ENCODE results near the gene ARHGAP22. TPM values are rescaled to one million over a fixed set of nuclear protein-coding genes. Genes with fewer than 3 reads are reported as not detected.
A peak's percentile ranks its signal among the peaks of the same experiment; 100 is the strongest.

The ARHGAP22 gene
- total and polyA plus RNA-seq, 11 donors = 1.1 to 9.5 (median 2.8) TPM

DNA sequence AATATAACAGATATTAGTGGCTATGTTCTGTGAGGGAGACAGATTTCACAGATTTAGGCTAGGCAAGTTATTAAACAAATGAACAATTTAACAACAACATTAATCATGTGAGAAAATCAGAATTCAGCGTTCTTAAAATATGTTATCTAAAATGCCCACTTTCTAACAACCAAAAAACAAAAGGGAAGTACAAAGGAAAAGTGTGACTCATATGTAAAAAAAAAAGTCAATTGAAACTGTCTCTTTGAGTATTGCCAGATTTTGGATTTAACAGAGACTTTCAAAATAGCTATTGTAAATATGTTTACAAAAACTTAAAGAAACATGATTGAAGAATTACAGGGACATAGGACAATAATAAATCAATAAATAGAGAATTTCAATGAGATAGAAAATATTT, 34.8 kb upstream of the ARHGAP22 start:
- Histone ChIP-seq H3K4me3 (no peak overlapping the region), H3K27me3 (no peaks in the 10 kb centered on the region), H3K9me3 (peaks cover 0 to 24% (median 11%) of the 10 kb centered on the region in 12 donors), H3K4me1 (peaks cover 0 to 57% (median 5%) of the 10 kb centered on the region in 12 donors), H3K27ac (peak overlapping the region in 2 of 12 donors; percentile 47 to 81), H3K36me3 (no peaks in the 10 kb centered on the region)
- DNase-seq (no peak), ATAC-seq (no peak)
- intact Hi-C loops (cut with DNase I) = no loop called here
- WGBS, 4 donors = 58 to 68% (median 63%) methylated on average over 1 of the region's 1 CpG
- TF ChIP-seq, protein P1, sequence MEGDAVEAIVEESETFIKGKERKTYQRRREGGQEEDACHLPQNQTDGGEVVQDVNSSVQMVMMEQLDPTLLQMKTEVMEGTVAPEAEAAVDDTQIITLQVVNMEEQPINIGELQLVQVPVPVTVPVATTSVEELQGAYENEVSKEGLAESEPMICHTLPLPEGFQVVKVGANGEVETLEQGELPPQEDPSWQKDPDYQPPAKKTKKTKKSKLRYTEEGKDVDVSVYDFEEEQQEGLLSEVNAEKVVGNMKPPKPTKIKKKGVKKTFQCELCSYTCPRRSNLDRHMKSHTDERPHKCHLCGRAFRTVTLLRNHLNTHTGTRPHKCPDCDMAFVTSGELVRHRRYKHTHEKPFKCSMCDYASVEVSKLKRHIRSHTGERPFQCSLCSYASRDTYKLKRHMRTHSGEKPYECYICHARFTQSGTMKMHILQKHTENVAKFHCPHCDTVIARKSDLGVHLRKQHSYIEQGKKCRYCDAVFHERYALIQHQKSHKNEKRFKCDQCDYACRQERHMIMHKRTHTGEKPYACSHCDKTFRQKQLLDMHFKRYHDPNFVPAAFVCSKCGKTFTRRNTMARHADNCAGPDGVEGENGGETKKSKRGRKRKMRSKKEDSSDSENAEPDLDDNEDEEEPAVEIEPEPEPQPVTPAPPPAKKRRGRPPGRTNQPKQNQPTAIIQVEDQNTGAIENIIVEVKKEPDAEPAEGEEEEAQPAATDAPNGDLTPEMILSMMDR (IDR thresholded peaks at IDR 0.05) = no peak
- TF ChIP-seq POLR2A (IDR thresholded peaks at IDR 0.05) = no peak

DNA sequence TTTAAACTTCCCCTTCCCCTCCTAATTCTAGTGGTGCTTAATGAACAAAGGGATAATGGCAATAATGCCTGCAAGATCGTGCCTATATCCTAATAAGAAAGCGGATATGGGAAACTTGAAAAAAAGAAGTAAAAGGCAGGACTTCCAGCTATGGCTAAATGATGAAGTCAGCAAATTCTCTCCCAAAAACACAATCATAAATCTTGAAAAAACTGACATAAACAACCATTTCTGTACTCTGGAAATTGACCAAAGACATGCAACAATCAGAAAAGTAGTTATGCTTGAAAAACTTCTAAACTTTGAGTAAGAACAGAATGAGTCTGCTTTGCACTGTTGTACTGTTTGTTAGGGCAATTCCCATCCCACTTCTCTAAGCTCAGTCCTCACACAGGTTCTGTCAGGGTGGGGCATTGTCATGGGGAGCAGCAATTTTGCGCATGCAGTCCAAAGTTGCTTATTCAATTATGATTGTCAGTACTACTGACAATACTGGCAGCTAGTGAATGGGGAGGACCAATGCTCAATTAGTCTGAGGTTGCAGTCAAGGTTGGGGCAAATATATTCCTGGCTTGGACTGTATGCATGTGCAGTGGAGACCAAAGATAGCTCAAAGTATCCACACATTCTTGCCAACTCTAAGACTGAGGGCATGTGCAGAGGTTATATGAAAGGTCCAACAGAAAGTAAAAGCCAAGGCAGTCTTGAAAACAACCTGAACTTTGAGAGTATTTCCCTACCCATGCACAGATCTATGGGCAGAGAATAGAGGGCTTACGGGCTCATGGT, 34.1 kb upstream of the ARHGAP22 start:
- H3K9me3 ChIP-seq = peaks cover 0 to 24% (median 11%) of the 10 kb centered on the region in 12 donors
- peak overlapping the region in 2 of 12 donors; percentile 47 to 81 for H3K27ac ChIP-seq
- 72 to 86% (median 82%) methylated on average over 4 of the region's 4 CpGs for WGBS, 4 donors
- DNase-seq = no peak
- no peaks in the 10 kb centered on the region for H3K36me3 ChIP-seq
- H3K4me3 ChIP-seq = no peak overlapping the region
- TF ChIP-seq POLR2A (IDR thresholded peaks at IDR 0.05) = no peak
- TF ChIP-seq, protein P1 (IDR thresholded peaks at IDR 0.05) = no peak
- H3K4me1 ChIP-seq = peaks cover 0 to 64% (median 9%) of the 10 kb centered on the region in 12 donors
- no peaks in the 10 kb centered on the region for H3K27me3 ChIP-seq
- intact Hi-C loops (cut with DNase I) = no loop called here
- ATAC-seq = peak in 3 of 4 donors; percentile 72 to 91 (median 83)

DNA sequence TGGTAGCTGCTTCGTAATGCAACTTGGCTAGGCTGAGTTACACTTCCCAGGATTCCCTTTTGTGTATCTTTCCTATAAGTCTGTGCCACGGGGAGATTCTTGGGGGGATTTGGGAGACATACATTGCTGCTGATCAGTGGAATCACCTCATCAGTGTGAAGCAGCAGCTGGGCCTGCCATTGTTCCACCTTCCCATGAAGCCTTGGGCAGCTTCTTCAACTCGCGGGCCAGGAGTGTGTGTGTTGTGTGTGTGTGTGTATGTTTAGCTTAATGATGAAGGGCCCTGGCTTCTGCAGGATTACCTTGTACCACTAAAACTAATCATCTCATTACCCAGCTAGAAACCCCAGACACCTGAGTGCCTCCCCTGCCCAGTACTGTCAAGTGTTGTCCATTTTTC, 33.3 kb upstream of the ARHGAP22 start:
- Histone ChIP-seq H3K9me3 (peaks cover 0 to 24% (median 11%) of the 10 kb centered on the region in 12 donors), H3K36me3 (no peaks in the 10 kb centered on the region), H3K27ac (peak overlapping the region in 1 of 12 donors; percentile 81), H3K4me1 (peaks cover 0 to 72% (median 12%) of the 10 kb centered on the region in 12 donors), H3K4me3 (no peak overlapping the region), H3K27me3 (no peaks in the 10 kb centered on the region)
- intact Hi-C loops (cut with DNase I) = no loop called here
- no peak for ATAC-seq
- no peak for DNase-seq
- WGBS, 4 donors = 88 to 93% (median 89%) methylated on average over 4 of the region's 4 CpGs
- TF ChIP-seq, protein P1 (IDR thresholded peaks at IDR 0.05) = no peak
- no peak for TF ChIP-seq POLR2A (IDR thresholded peaks at IDR 0.05)

DNA sequence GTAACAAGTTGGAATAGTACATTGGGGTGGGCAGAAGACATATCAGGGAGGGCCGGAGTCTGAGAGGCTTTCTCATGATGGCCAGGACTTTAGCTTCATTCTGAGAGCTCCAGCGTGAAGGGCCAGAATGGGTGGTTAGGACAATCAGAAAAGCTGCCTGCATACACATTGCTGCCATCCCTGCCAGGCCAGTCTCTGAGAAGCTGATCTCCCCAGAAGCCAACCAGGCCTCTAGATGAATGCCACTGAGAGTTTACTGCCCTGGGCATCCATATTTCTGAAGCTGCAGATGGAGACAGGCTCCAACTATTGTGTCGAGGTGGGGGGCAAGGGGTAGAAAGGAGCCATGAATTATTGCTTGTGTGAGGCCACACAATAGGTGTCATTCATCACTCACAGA, 32.0 kb upstream of the ARHGAP22 start:
- DNase-seq (no peak), ATAC-seq (no peak)
- H3K36me3 ChIP-seq = no peaks in the 10 kb centered on the region
- WGBS, 4 donors = 87 to 97% (median 92%) methylated on average over 3 of the region's 3 CpGs
- intact Hi-C loops (cut with DNase I) = no loop called here
- no peak overlapping the region for H3K4me3 ChIP-seq
- H3K27me3 ChIP-seq = no peaks in the 10 kb centered on the region
- H3K4me1 ChIP-seq = peaks cover 0 to 73% (median 12%) of the 10 kb centered on the region in 12 donors
- H3K27ac ChIP-seq = no peak overlapping the region
- TF ChIP-seq, protein P1 (IDR thresholded peaks at IDR 0.05) = no peak
- no peak for TF ChIP-seq POLR2A (IDR thresholded peaks at IDR 0.05)
- H3K9me3 ChIP-seq = peaks cover 0 to 22% (median 11%) of the 10 kb centered on the region in 12 donors

Data from heart left ventricle (tissue), 16 donors.